ENCODE data around the gene IGSF23. TPM values are rescaled to one million over a fixed set of nuclear protein-coding genes. Genes with fewer than 3 reads are reported as not detected.

IGSF23 gene
- total RNA-seq, 1 donor from 2014 or later: not detected

- H3K4me1 ChIP-seq: peaks cover 8 to 27% of the 10 kb centered on the region in 2 donors
- no peak overlapping the region for H3K4me3 ChIP-seq
- H3K36me3 ChIP-seq: peaks cover 20% of the 10 kb centered on the region in 2 donors
- DNase-seq (ENCODE audit: low spot score in 2 of 2): no peak
- TF ChIP-seq CTCF (IDR thresholded peaks at IDR 0.05): no peak
- no peaks in the 10 kb centered on the region for H3K9me3 ChIP-seq
- H3K27ac ChIP-seq: no peak overlapping the region
- H3K27me3 ChIP-seq: no peaks in the 10 kb centered on the region
- intact Hi-C loops (cut with DNase I): no loop called here
These were observed 32.7 kb downstream of the IGSF23 start for GRCh38 chr19:44646049-44646416.

- no peak for TF ChIP-seq CTCF (IDR thresholded peaks at IDR 0.05)
- peak overlapping the region in 1 of 2 donors; percentile 50 for H3K4me3 ChIP-seq
- peak overlapping the region; percentile 56 to 72 for H3K27ac ChIP-seq
- H3K9me3 ChIP-seq: no peaks in the 10 kb centered on the region
- no peaks in the 10 kb centered on the region for H3K27me3 ChIP-seq
- H3K4me1 ChIP-seq: peaks cover 8 to 27% of the 10 kb centered on the region in 2 donors
- intact Hi-C loops (cut with DNase I): no loop called here
- peaks cover 30 to 31% of the 10 kb centered on the region in 2 donors for H3K36me3 ChIP-seq
- no peak for DNase-seq (ENCODE audit: low spot score in 2 of 2)
These were observed 33.8 kb downstream of the IGSF23 start for GRCh38 chr19:44647144-44647543.

- peaks cover 8 to 27% of the 10 kb centered on the region in 2 donors for H3K4me1 ChIP-seq
- no peak overlapping the region for H3K4me3 ChIP-seq
- H3K27me3 ChIP-seq: no peaks in the 10 kb centered on the region
- H3K27ac ChIP-seq: peak overlapping the region; percentile 56 to 72
- H3K36me3 ChIP-seq: peaks cover 41 to 47% of the 10 kb centered on the region in 2 donors
- no peak for DNase-seq (ENCODE audit: low spot score in 2 of 2)
- H3K9me3 ChIP-seq: no peaks in the 10 kb centered on the region
- no peak for TF ChIP-seq CTCF (IDR thresholded peaks at IDR 0.05)
- intact Hi-C loops (cut with DNase I): no loop called here
These were observed 35.4 kb downstream of the IGSF23 start for GRCh38 chr19:44648631-44649251.

- Histone ChIP-seq H3K4me3 (no peak overlapping the region), H3K36me3 (peaks cover 46 to 49% of the 10 kb centered on the region in 2 donors), H3K27me3 (no peaks in the 10 kb centered on the region), H3K27ac (no peak overlapping the region), H3K9me3 (no peaks in the 10 kb centered on the region), H3K4me1 (peaks cover 8 to 25% of the 10 kb centered on the region in 2 donors)
- intact Hi-C loops (cut with DNase I): no loop called here
- no peak for TF ChIP-seq CTCF (IDR thresholded peaks at IDR 0.05)
- no peak for DNase-seq (ENCODE audit: low spot score in 2 of 2)
These were observed 36.3 kb downstream of the IGSF23 start for GRCh38 chr19:44649578-44650145.

GRCh38 chr19:44653343-44653742 is 40.0 kb downstream of the IGSF23 start:
- intact Hi-C loops (cut with DNase I): no loop called here
- H3K36me3 ChIP-seq: peaks cover 56 to 65% of the 10 kb centered on the region in 2 donors
- no peaks in the 10 kb centered on the region for H3K9me3 ChIP-seq
- H3K27ac ChIP-seq: no peak overlapping the region
- no peak for TF ChIP-seq CTCF (IDR thresholded peaks at IDR 0.05)
- H3K4me3 ChIP-seq: no peak overlapping the region
- no peaks in the 10 kb centered on the region for H3K27me3 ChIP-seq
- peaks cover 0 to 4% of the 10 kb centered on the region in 2 donors for H3K4me1 ChIP-seq
- no peak for DNase-seq (ENCODE audit: low spot score in 2 of 2)
